A549 (cell line): ENCODE data around the gene DCTN3. TPM values are rescaled to one million over a fixed set of nuclear protein-coding genes. Genes with fewer than 3 reads are reported as not detected.

Experiments
- ATAC-seq, 2 experiments: fragments of 200-7000 bp in 1 of 2; fragments of >200 bp in 1 of 2; cut with Nextera tagmentation in 1 of 2; cut with Tn5 transposase in 1 of 2; 3 replicates each; pipeline versions ENCODE4 v1.8.0 to v1.9.1; 2018 to 2020; ENCODE audit warnings: mild to moderate bottlenecking in 1 of 2, moderate library complexity in 1 of 2
- CTCF ChIA-PET: fragments of 300-600 bp; sonication (Branson Sonifier 250); formaldehyde crosslinking; extraction: SDS; loops from one replicate; lab custom pipeline; 2021; ENCODE audit warnings: antibody characterized with exemption, inconsistent platforms; lab: Yijun Ruan, JAX
- POLR2A ChIA-PET: fragments of 350-600 bp; formaldehyde crosslinking; extraction: SDS; loops from one replicate; lab custom pipeline; 2021; ENCODE audit warnings: antibody characterized with exemption, inconsistent platforms; lab: Yijun Ruan, JAX
- DNase-seq, 2 experiments: peaks; one replicate each; pipeline versions ENCODE4 v3.0.0 to v3.0.0-alpha.2; 2011 to 2016; ENCODE audit warnings: low read depth in 1 of 2, low spot score in 1 of 2
- FAIRE-seq: peaks from 2 replicates; lab custom pipeline; 2011; peaks lifted over from hg19 to GRCh38; lab: Jason Lieb, UNC
- H3K27ac ChIP-seq, 2 experiments: fragments of >200 bp; sonication (Bioruptor Twin); formaldehyde crosslinking; 3 replicates each; pipeline ENCODE4 v1.5.1; 2016 to 2017
- H3K4me1 ChIP-seq: fragments of >200 bp; sonication (Bioruptor Twin); formaldehyde crosslinking; 3 replicates; pipeline ENCODE4 v1.6.1; 2016
- H3K4me2 ChIP-seq: fragments of >200 bp; sonication (Bioruptor Twin); formaldehyde crosslinking; 3 replicates; pipeline ENCODE4 v1.6.1; 2016
- H3K4me3 ChIP-seq: fragments of >200 bp; sonication (Bioruptor Twin); formaldehyde crosslinking; 3 replicates; pipeline ENCODE4 v1.5.1; 2016
- H3K9me3 ChIP-seq: fragments of >200 bp; sonication (Bioruptor Twin); formaldehyde crosslinking; 3 replicates; pipeline ENCODE4 v1.6.1; 2016
- CBX2 ChIP-seq: fragments of 200-600 bp; sonication (generic); IDR thresholded peaks from 2 replicates; pipeline ENCODE4 v1.6.1; 2016; ENCODE audit warnings: low read depth, mild to moderate bottlenecking, borderline replicate concordance
- CBX8 ChIP-seq: fragments of 200-600 bp; sonication (generic); IDR thresholded peaks from 2 replicates; pipeline ENCODE4 v1.6.1; 2016
- CHD2 ChIP-seq: fragments of 150-350 bp; IDR thresholded peaks from 2 replicates; pipeline ENCODE4 v1.6.1; 2014; ENCODE audit warnings: low read length; ENCODE audit not compliant: partially characterized antibody
- CHD4 ChIP-seq: fragments of 200-600 bp; sonication (generic); IDR thresholded peaks from 2 replicates; pipeline ENCODE4 v1.6.1; 2016; ENCODE audit warnings: antibody characterized with exemption, mild to moderate bottlenecking, borderline replicate concordance
- E2F6 ChIP-seq: IDR thresholded peaks from 2 replicates; pipeline ENCODE4 v1.6.1; 2012; ENCODE audit warnings: low read depth, borderline replicate concordance
- EHF ChIP-seq: fragments of 250-450 bp; sonication (Bioruptor Pico); IDR thresholded peaks from 2 replicates; pipeline ENCODE4 v1.5.0; 2020; ENCODE audit warnings: mild to moderate bottlenecking
- EHMT2 ChIP-seq: fragments of 200-600 bp; sonication (generic); IDR thresholded peaks from 2 replicates; pipeline ENCODE4 v1.6.1; 2016; ENCODE audit warnings: antibody characterized with exemption, low read depth, mild to moderate bottlenecking, moderate library complexity
- FOSB ChIP-seq: fragments of 250-450 bp; sonication (Bioruptor Pico); IDR thresholded peaks from 2 replicates; pipeline ENCODE4 v1.5.0; 2020; ENCODE audit warnings: mild to moderate bottlenecking, moderate library complexity
- FOSL2 ChIP-seq, 2 experiments: fragments of 450-650 bp in 1 of 2; fragments of >200 bp in 1 of 2; sonication (Bioruptor Twin) in 1 of 2; formaldehyde crosslinking; IDR thresholded peaks; 2 replicates each; pipeline versions ENCODE4 v1.5.0 to v1.6.1; 2016 to 2020; ENCODE audit warnings: mild to moderate bottlenecking in 1 of 2, moderate library complexity in 1 of 2
- GATA3 ChIP-seq: IDR thresholded peaks from 2 replicates; pipeline ENCODE4 v1.6.1; 2012; ENCODE audit warnings: borderline replicate concordance
- HOXA7 ChIP-seq: fragments of 250-450 bp; sonication (Bioruptor Pico); IDR thresholded peaks from 2 replicates; pipeline ENCODE4 v1.5.0; 2020; ENCODE audit warnings: mild to moderate bottlenecking, moderate library complexity
- HOXB5 ChIP-seq: fragments of 250-450 bp; sonication (Bioruptor Pico); IDR thresholded peaks from 2 replicates; pipeline ENCODE4 v1.5.0; 2020; ENCODE audit warnings: mild to moderate bottlenecking, moderate library complexity
- JUNB ChIP-seq: fragments of >200 bp; sonication (Bioruptor Twin); formaldehyde crosslinking; IDR thresholded peaks from 2 replicates; pipeline ENCODE4 v1.6.1; 2016
- KDM1A ChIP-seq: fragments of 200-600 bp; sonication (generic); IDR thresholded peaks from 2 replicates; pipeline ENCODE4 v1.6.1; 2016; ENCODE audit warnings: low read depth, mild to moderate bottlenecking
- KDM5A ChIP-seq: fragments of 200-600 bp; sonication (generic); IDR thresholded peaks from 2 replicates; pipeline ENCODE4 v1.6.1; 2016; ENCODE audit warnings: antibody characterized with exemption, mild to moderate bottlenecking
- MAX ChIP-seq: IDR thresholded peaks from 2 replicates; pipeline ENCODE4 v1.6.1; 2012
- MYC ChIP-seq: IDR thresholded peaks from 2 replicates; pipeline ENCODE4 v1.6.1; 2012; ENCODE audit warnings: mild to moderate bottlenecking, inconsistent platforms, low read length, improper control_type of control experiment, borderline replicate concordance
- NFE2L2 ChIP-seq: fragments of 150-350 bp; conservative IDR thresholded peaks from 2 replicates; pipeline ENCODE4 v1.6.1; 2014; ENCODE audit warnings: low read length
- NPAS2 ChIP-seq: fragments of 250-450 bp; sonication (Bioruptor Pico); IDR thresholded peaks from 2 replicates; pipeline ENCODE4 v1.8.0; 2022; ENCODE audit warnings: mild to moderate bottlenecking, moderate library complexity, borderline replicate concordance
- NR3C1 ChIP-seq: fragments of >200 bp; sonication (Bioruptor Twin); formaldehyde crosslinking; IDR thresholded peaks from 3 replicates; pipeline ENCODE4 v1.6.1; 2017
- PHF8 ChIP-seq: fragments of 200-600 bp; sonication (generic); IDR thresholded peaks from 2 replicates; pipeline ENCODE4 v1.6.1; 2016; ENCODE audit warnings: low read depth, mild to moderate bottlenecking, antibody characterized with exemption, moderate library complexity, borderline replicate concordance
- RAD21 ChIP-seq, 2 experiments: fragments of >200 bp in 1 of 2; sonication (Bioruptor Twin) in 1 of 2; formaldehyde crosslinking in 1 of 2; IDR thresholded peaks in 1 of 2; conservative IDR thresholded peaks in 1 of 2; 2 replicates in 1 of 2; 3 replicates in 1 of 2; pipeline ENCODE4 v1.6.1; 2012 to 2018; ENCODE audit warnings: inconsistent platforms in 1 of 2
- RARB ChIP-seq: fragments of 250-450 bp; sonication (Bioruptor Pico); IDR thresholded peaks from 2 replicates; pipeline ENCODE4 v1.8.0; 2021; ENCODE audit warnings: mild to moderate bottlenecking, moderate library complexity
- REST ChIP-seq: fragments of 200-600 bp; sonication (generic); IDR thresholded peaks from 2 replicates; pipeline ENCODE4 v1.6.1; 2016; ENCODE audit warnings: antibody characterized with exemption, mild to moderate bottlenecking, moderate library complexity
- RFX5 ChIP-seq: fragments of 450-650 bp; IDR thresholded peaks from 2 replicates; pipeline ENCODE4 v1.7.1; 2014; ENCODE audit warnings: antibody characterized with exemption, mild to moderate bottlenecking, moderate library complexity
- SMC3 ChIP-seq: fragments of >200 bp; sonication (Bioruptor Twin); formaldehyde crosslinking; IDR thresholded peaks from 3 replicates; pipeline ENCODE4 v1.6.1; 2018; ENCODE audit warnings: inconsistent platforms
- TP53 ChIP-seq: fragments of 250-450 bp; sonication (Bioruptor Pico); IDR thresholded peaks from 2 replicates; pipeline ENCODE4 v1.5.0; 2021; ENCODE audit warnings: mild to moderate bottlenecking, moderate library complexity
- USF2 ChIP-seq: fragments of 450-650 bp; IDR thresholded peaks from 2 replicates; pipeline ENCODE4 v1.6.1; 2014; ENCODE audit warnings: antibody characterized with exemption
- whole genome bisulfite sequencing: methylation state at CpG from one replicate; pipeline ENCODE4 v1.1.6; 2017; ENCODE audit errors: missing lambda C conversion rate; 5-methylcytosine and 5-hydroxymethylcytosine counted together
- polyA plus RNA-seq, 4 experiments: library from polyadenylated mRNA; depleted of rRNA in 3 of 4; stranded (reverse); fragments of >200 nt; fragmentation: RNase III in 1 of 4; extraction: RNeasy Plus Mini Kit Qiagen cat#74134 plus additional on column Dnase treatment in 1 of 4; gene quantifications; 2 replicates in 3 of 4; 3 replicates in 1 of 4; pipeline ENCODE4 v1.2.3, GENCODE V29; 2011 to 2017

Gene DCTN3
- polyA plus RNA-seq, 2 of the 4 experiments (the other 2 are of a cell fraction) = 74.3 to 92.9 TPM

GRCh38 chr9:34647651-34648050 is 27.4 kb upstream of the DCTN3 start:
- H3K4me2 ChIP-seq = peak overlapping the region; percentile 94
- 92% methylated on average over 10 of the region's 10 CpGs for WGBS
- DNase-seq (no peak), FAIRE-seq (no peak), ATAC-seq (no peak)
- peak overlapping the region in 1 of 2 experiments; percentile 94; a peak in 2 of 6 replicates for H3K27ac ChIP-seq
- H3K9me3 ChIP-seq = no peaks in the 10 kb centered on the region
- H3K4me3 ChIP-seq = peak overlapping the region; percentile 60
- TF ChIP-seq HOXB5 (CRISPR knock-in tag) (no peak), CBX2 (no peak), MAX (no peak), JUNB (no peak), CHD4 (no peak), EHF (CRISPR knock-in tag) (no peak), PHF8 (no peak)
- CTCF ChIA-PET = interaction anchor here (0.6 to 22.6 kb wide), 7 partner anchors 11 to 946 kb away, joined by 3 to 288 read pairs (median 7); partner anchors contain the start of genes CCL27, RPP25L and SIGMAR1
- H3K4me1 ChIP-seq = peaks cover 36% of the 10 kb centered on the region
- POLR2A ChIA-PET = interaction anchor here (2.0 kb wide), 1 partner anchor 10 kb away, joined by 17 read pairs; the partner anchor contains the start of gene SIGMAR1

- 23% methylated on average over 8 of the region's 8 CpGs for WGBS
- CTCF ChIA-PET = interaction anchor here (0.7 to 22.6 kb wide), 16 partner anchors 10 to 113 kb away, joined by 3 to 288 read pairs (median 4); partner anchors contain the start of genes CCL27, DCTN3, RPP25L and SIGMAR1
- no peak for FAIRE-seq
These were observed 26.7 kb upstream of the DCTN3 start for GRCh38 chr9:34647084-34647403.

GRCh38 chr9:34646211-34647083 is 26.2 kb upstream of the DCTN3 start, which contains the start of gene GALT:
GALT (plus strand) TSS chr9:34646675; CDS start chr9:34646705, 30 bp downstream.
- peaks cover 32% of the 10 kb centered on the region for H3K4me1 ChIP-seq
- 11% methylated on average over 21 of the region's 43 CpGs for whole genome bisulfite sequencing
- POLR2A ChIA-PET = interaction anchor here (0.6 to 2.0 kb wide), 5 partner anchors 9 to 974 kb away, joined by 3 to 17 read pairs (median 4); partner anchors contain the start of genes DCTN3 and SIGMAR1
- H3K9me3 ChIP-seq = no peaks in the 10 kb centered on the region
- FAIRE-seq (no peak), DNase-seq (peak; percentile 84 to 97), ATAC-seq (peak; percentile 86 to 91)
- CTCF ChIA-PET = interaction anchor here (0.7 to 22.6 kb wide), 20 partner anchors 9 to 113 kb away, joined by 3 to 288 read pairs (median 4); partner anchors contain the start of genes CCL27, DCTN3, RPP25L and SIGMAR1
- peak within 1 kb of the TSS; percentile 94 for H3K4me2 ChIP-seq
- peak within 1 kb of the TSS; percentile 60 for H3K4me3 ChIP-seq
- H3K27ac ChIP-seq = peak within 1 kb of the TSS; percentile 80 to 94
- TF ChIP-seq CBX2 = no peak
- no peak for TF ChIP-seq CBX8
- TF ChIP-seq EHMT2 = no peak
- 0 out of 2 replicates have a peak, but pooled peaks have one; percentile 27 for TF ChIP-seq RFX5
- TF ChIP-seq KDM1A = no peak
- TF ChIP-seq FOSB (CRISPR knock-in tag) = no peak
- no peak for TF ChIP-seq HOXA7 (CRISPR knock-in tag)
- TF ChIP-seq NFE2L2 = no peak
- no peak for TF ChIP-seq SMC3
- TF ChIP-seq REST = no peak
- TF ChIP-seq RARB (CRISPR knock-in tag) = no peak
- TF ChIP-seq PHF8 = peak; percentile 55; the same call in 1 of the 2 replicates
- no peak for TF ChIP-seq RAD21 (conservative IDR thresholded peaks at IDR 0.05 in 1 of 2, IDR thresholded peaks at IDR 0.05 in 1 of 2)
- no peak for TF ChIP-seq KDM5A
- no peak for TF ChIP-seq CHD2
- no peak for TF ChIP-seq MYC
- TF ChIP-seq GATA3 = no peak
- TF ChIP-seq NPAS2 = no peak
- no peak for TF ChIP-seq TP53
- TF ChIP-seq USF2 = peak; percentile 97
- no peak; the same call in 1 of the 2 replicates for TF ChIP-seq E2F6
- TF ChIP-seq NR3C1 = no peak

More at GRCh38 chr9:34647084-34647403, 26.7 kb upstream of the DCTN3 start:
- DNase-seq (no peak), ATAC-seq (peak; percentile 25 to 37; a peak in 5 of 6 replicates)
- POLR2A ChIA-PET = interaction anchor here (0.6 to 2.0 kb wide), 5 partner anchors 9 to 973 kb away, joined by 3 to 17 read pairs (median 4); partner anchors contain the start of genes DCTN3 and SIGMAR1
- H3K4me1 ChIP-seq = peaks cover 31% of the 10 kb centered on the region
- H3K9me3 ChIP-seq = no peaks in the 10 kb centered on the region
- peak overlapping the region; percentile 60 for H3K4me3 ChIP-seq
- TF ChIP-seq FOSL2 (IDR thresholded peaks at IDR 0.05) = no peak
- no peak for TF ChIP-seq FOSL2 (CRISPR knock-in tag; IDR thresholded peaks at IDR 0.05)
- H3K27ac ChIP-seq = peak overlapping the region; percentile 80 to 94
- peak overlapping the region; percentile 94 for H3K4me2 ChIP-seq
